HK-2 (cell line): ENCODE results near the gene ADAMTS20.

Experiments used
- DNase-seq: peaks from one replicate; pipeline ENCODE4 v3.0.0-alpha.2; 2018; ENCODE audit not compliant: unreplicated experiment

The ADAMTS20 gene

GRCh38 chr12:43480591-43480990 lies 71.4 kb downstream of the ADAMTS20 start:
- DNase-seq: no peak

GRCh38 chr12:43462741-43463140 lies 89.3 kb downstream of the ADAMTS20 start:
- DNase-seq: no peak

- no peak for DNase-seq
Observed at GRCh38 chr12:43462080-43462479, 89.9 kb downstream of the ADAMTS20 start.

GRCh38 chr12:43459285-43459684 lies 92.7 kb downstream of the ADAMTS20 start:
- no peak for DNase-seq

GRCh38 chr12:43453761-43454160 lies 98.2 kb downstream of the ADAMTS20 start:
- DNase-seq: no peak

GRCh38 chr12:43444940-43445564 lies 107.0 kb downstream of the ADAMTS20 start:
- DNase-seq: peak; percentile 9

GRCh38 chr12:43436597-43436996 lies 115.4 kb downstream of the ADAMTS20 start:
- DNase-seq: no peak

- DNase-seq: no peak
Observed at GRCh38 chr12:43434614-43435013, 117.4 kb downstream of the ADAMTS20 start.

GRCh38 chr12:43428088-43428600 lies 123.9 kb downstream of the ADAMTS20 start:
- no peak for DNase-seq

- no peak for DNase-seq
Observed at GRCh38 chr12:43425361-43425760, 126.6 kb downstream of the ADAMTS20 start.

- DNase-seq: no peak
Observed at GRCh38 chr12:43416981-43417380, 135.0 kb downstream of the ADAMTS20 start.

- no peak for DNase-seq
Observed at GRCh38 chr12:43407816-43408645, 144.0 kb downstream of the ADAMTS20 start.

GRCh38 chr12:43406801-43407200 lies 145.2 kb downstream of the ADAMTS20 start:
- DNase-seq: no peak

GRCh38 chr12:43402436-43402835 lies 149.6 kb downstream of the ADAMTS20 start:
- DNase-seq: no peak

- no peak for DNase-seq
Observed at GRCh38 chr12:43401096-43401495, 150.9 kb downstream of the ADAMTS20 start.

- DNase-seq: no peak
Observed at GRCh38 chr12:43396671-43397070, 155.3 kb downstream of the ADAMTS20 start.

GRCh38 chr12:43392116-43392515 lies 159.9 kb downstream of the ADAMTS20 start:
- DNase-seq: no peak

- DNase-seq: no peak
Observed at GRCh38 chr12:43381879-43382278, 170.1 kb downstream of the ADAMTS20 start.

GRCh38 chr12:43378448-43378847 lies 173.6 kb downstream of the ADAMTS20 start:
- no peak for DNase-seq

GRCh38 chr12:43370263-43370662 lies 181.7 kb downstream of the ADAMTS20 start:
- peak; percentile 1 for DNase-seq

- peak; percentile 10 for DNase-seq
Observed at GRCh38 chr12:43362910-43363694, 188.9 kb downstream of the ADAMTS20 start.

- no peak for DNase-seq
Observed at GRCh38 chr12:43361031-43361710, 190.8 kb downstream of the ADAMTS20 start.
